SK-N-SH treated with all-trans-retinoic acid at 6 μM for 48 hours (cell line): ENCODE results near the gene TSC22D4.
"Not testable (repeated sequence)": the region's sequence is repeated elsewhere in the genome, so short reads cannot be mapped to it uniquely, and the experiment has no call there.

Source experiments
- ATAC-seq: fragments of 200-7000 bp; cut with Tn5 transposase; 3 replicates; pipeline ENCODE4 v1.9.1; 2020; ENCODE audit warnings: mild to moderate bottlenecking, moderate library complexity
- ARNTL ChIP-seq: fragments of 450-650 bp; formaldehyde crosslinking; IDR thresholded peaks from 2 replicates; pipeline ENCODE4 v1.5.0; 2020; ENCODE audit warnings: low read depth, mild to moderate bottlenecking, moderate library complexity, borderline replicate concordance
- BACH2 ChIP-seq: fragments of 250-450 bp; sonication (Bioruptor Pico); IDR thresholded peaks from 2 replicates; pipeline ENCODE4 v1.9.0; 2021; ENCODE audit warnings: mild to moderate bottlenecking, borderline replicate concordance
- CREB5 ChIP-seq: fragments of 250-450 bp; sonication (Bioruptor Pico); IDR thresholded peaks from 2 replicates; pipeline ENCODE4 v1.5.1; 2020; ENCODE audit warnings: low read depth, mild to moderate bottlenecking, moderate library complexity
- CSDC2 ChIP-seq: fragments of 250-450 bp; sonication (Bioruptor Pico); IDR thresholded peaks from 2 replicates; pipeline ENCODE4 v1.5.0; 2020; ENCODE audit warnings: mild to moderate bottlenecking, moderate library complexity
- GLIS3 ChIP-seq: fragments of 250-450 bp; sonication (Bioruptor Pico); IDR thresholded peaks from 2 replicates; pipeline ENCODE4 v1.5.0; 2020; ENCODE audit warnings: mild to moderate bottlenecking, moderate library complexity
- OSR1 ChIP-seq: fragments of 250-450 bp; sonication (Bioruptor Pico); IDR thresholded peaks from 2 replicates; pipeline ENCODE4 v1.8.0; 2022; ENCODE audit warnings: moderate library complexity, mild to moderate bottlenecking, inconsistent platforms
- PATZ1 ChIP-seq: fragments of 250-450 bp; sonication (Bioruptor Pico); IDR thresholded peaks from 2 replicates; pipeline ENCODE4 v1.8.0; 2020; ENCODE audit warnings: mild to moderate bottlenecking, moderate library complexity, borderline replicate concordance
- POU6F1 ChIP-seq: fragments of 250-450 bp; sonication (Bioruptor Pico); IDR thresholded peaks from 2 replicates; pipeline ENCODE4 v1.8.0; 2021; ENCODE audit warnings: low read depth, mild to moderate bottlenecking, moderate library complexity, borderline replicate concordance
- PPARA ChIP-seq: fragments of 250-450 bp; sonication (Bioruptor Pico); IDR thresholded peaks from 2 replicates; pipeline ENCODE4 v1.5.0; 2020; ENCODE audit warnings: mild to moderate bottlenecking, borderline replicate concordance
- SNAI2 ChIP-seq: fragments of 250-450 bp; sonication (Bioruptor Pico); IDR thresholded peaks from 2 replicates; pipeline ENCODE4 v1.5.0; 2020; ENCODE audit warnings: mild to moderate bottlenecking, moderate library complexity
- TCF4 ChIP-seq: fragments of 250-450 bp; sonication (Bioruptor Pico); IDR thresholded peaks from 2 replicates; pipeline ENCODE4 v1.8.0; 2021; ENCODE audit warnings: mild to moderate bottlenecking, moderate library complexity, borderline replicate concordance
- ZC3H10 ChIP-seq: fragments of 250-450 bp; sonication (Bioruptor Pico); IDR thresholded peaks from 2 replicates; pipeline ENCODE4 v1.5.1; 2021; ENCODE audit warnings: mild to moderate bottlenecking, moderate library complexity
- ZFP30 ChIP-seq: fragments of 450-650 bp; formaldehyde crosslinking; IDR thresholded peaks from 2 replicates; pipeline ENCODE4 v1.5.0; 2022; ENCODE audit warnings: mild to moderate bottlenecking, moderate library complexity
- ZNF565 ChIP-seq: fragments of 450-650 bp; formaldehyde crosslinking; conservative IDR thresholded peaks from 2 replicates; pipeline ENCODE4 v1.5.0; 2020; ENCODE audit warnings: low read depth, mild to moderate bottlenecking, moderate library complexity
- ZNF70 ChIP-seq: fragments of 450-650 bp; formaldehyde crosslinking; IDR thresholded peaks from 2 replicates; pipeline ENCODE4 v1.5.0; 2020; ENCODE audit warnings: mild to moderate bottlenecking, moderate library complexity

TSC22D4 gene

GRCh38 chr7:100452513-100452912 lies 26.5 kb downstream of the TSC22D4 start (continued):
- TF ChIP-seq PATZ1 (CRISPR knock-in tag) = no peak

- TF ChIP-seq OSR1 (CRISPR knock-in tag) = no peak
- no peak for ATAC-seq
These were observed 29.7 kb downstream of the TSC22D4 start for GRCh38 chr7:100449190-100449795.

GRCh38 chr7:100447363-100447762 lies 31.7 kb downstream of the TSC22D4 start:
- not testable (repeated sequence) for ATAC-seq

- TF ChIP-seq CREB5 (CRISPR knock-in tag) (no peak), CSDC2 (CRISPR knock-in tag) (no peak), ZNF70 (CRISPR knock-in tag) (no peak), ZFP30 (CRISPR knock-in tag) (no peak), POU6F1 (CRISPR knock-in tag) (no peak), ARNTL (CRISPR knock-in tag) (no peak), SNAI2 (CRISPR knock-in tag) (no peak)
- ATAC-seq = 0 out of 3 replicates have a peak, but pooled peaks have one; percentile 7
These were observed 33.0 kb downstream of the TSC22D4 start for GRCh38 chr7:100446040-100446439.

- TF ChIP-seq TCF4 = no peak
- TF ChIP-seq ZNF565 = no peak
- TF ChIP-seq BACH2 (CRISPR knock-in tag) = no peak
- no peak for TF ChIP-seq PPARA (CRISPR knock-in tag)
- TF ChIP-seq GLIS3 = no peak
- TF ChIP-seq ARNTL (CRISPR knock-in tag) = no peak
- TF ChIP-seq ZNF70 (CRISPR knock-in tag) = no peak
- TF ChIP-seq ZC3H10 (CRISPR knock-in tag) = no peak
- no peak for TF ChIP-seq ZFP30 (CRISPR knock-in tag)
- ATAC-seq = peak; percentile 40
These were observed 34.4 kb downstream of the TSC22D4 start for GRCh38 chr7:100444311-100445278.

- no peak for TF ChIP-seq CSDC2 (CRISPR knock-in tag)
- no peak for TF ChIP-seq ZC3H10 (CRISPR knock-in tag)
- ATAC-seq = no peak
These were observed 35.7 kb downstream of the TSC22D4 start for GRCh38 chr7:100443096-100443840.
